ENCODE results near the gene RNF112.
"Not testable (repeated sequence)": the region's sequence is repeated elsewhere in the genome, so short reads cannot be mapped to it uniquely, and the experiment has no call there.

The RNF112 gene

GRCh38 chr17:19414396-19415280 is 3.6 kb downstream of the RNF112 start:
- no peak for DNase-seq

DNA sequence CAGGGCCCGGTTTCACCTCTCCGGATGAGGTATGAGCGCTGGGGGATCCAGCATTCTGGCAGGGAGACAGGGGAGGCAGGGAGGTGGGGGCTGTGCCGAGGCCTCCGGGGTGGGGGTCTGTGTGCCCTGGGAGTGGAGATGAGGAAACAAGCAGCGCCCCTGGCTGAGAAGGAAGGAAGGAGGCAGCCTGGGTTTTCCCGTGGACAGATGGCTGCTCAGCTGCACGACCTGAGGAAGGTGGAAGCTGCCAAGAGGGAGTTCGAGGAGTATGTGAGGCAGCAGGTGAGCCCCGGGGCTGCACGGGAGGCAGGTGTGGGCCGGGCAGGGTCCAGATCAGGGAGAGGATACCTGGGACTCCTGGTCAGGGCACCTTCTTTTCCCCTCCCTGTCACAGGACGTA is 4.3 kb downstream of the RNF112 start:
- no peak for DNase-seq

DNA sequence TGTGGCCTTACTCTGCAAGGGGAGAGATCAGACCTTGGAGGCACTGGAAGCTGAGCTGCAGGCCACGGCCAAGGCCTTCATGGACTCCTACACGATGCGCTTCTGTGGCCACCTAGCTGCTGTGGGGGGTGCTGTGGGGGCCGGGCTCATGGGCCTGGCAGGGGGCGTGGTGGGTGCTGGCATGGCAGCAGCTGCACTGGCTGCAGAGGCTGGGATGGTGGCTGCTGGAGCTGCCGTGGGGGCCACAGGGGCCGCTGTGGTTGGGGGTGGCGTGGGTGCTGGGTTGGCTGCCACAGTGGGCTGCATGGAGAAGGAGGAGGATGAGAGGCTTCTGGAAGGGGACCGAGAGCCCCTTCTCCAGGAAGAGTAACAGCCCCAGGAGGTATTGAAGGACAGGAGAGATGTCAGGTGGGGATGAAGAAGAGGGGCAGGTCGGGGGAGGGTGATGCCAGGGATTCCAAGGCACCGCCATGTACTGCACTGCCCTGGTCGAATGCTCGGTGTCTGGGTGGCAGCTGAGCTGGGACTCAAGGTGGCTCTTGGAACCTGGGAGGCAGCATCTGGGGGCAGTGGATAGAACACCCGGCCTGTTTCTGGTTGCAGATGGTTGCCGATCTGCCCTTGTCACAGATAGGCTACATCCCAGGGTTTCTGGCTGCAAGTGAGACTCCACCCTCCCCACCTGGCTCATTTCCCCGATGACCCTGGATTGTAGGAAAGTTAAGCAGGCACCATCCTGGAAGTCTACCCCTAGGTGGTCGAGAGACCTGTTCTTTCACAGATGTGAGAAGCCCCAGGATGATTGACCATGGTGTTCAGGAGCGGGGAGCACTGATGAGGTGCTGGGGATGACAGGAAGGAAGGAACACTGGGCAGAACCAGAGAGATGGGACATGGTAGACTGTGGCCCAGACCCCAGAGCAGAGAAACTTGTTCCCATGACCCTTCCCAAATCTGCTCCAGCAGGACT is 5.1 kb downstream of the RNF112 start:
- DNase-seq = no peak

- DNase-seq = no peak
Observed at GRCh38 chr17:19417611-19418010, 6.6 kb downstream of the RNF112 start.

GRCh38 chr17:19418251-19418992 is 7.4 kb downstream of the RNF112 start:
- DNase-seq = no peak

- DNase-seq = no peak
Observed at GRCh38 chr17:19421219-19421618, 10.2 kb downstream of the RNF112 start.

GRCh38 chr17:19421926-19422325 is 10.9 kb downstream of the RNF112 start:
- DNase-seq = no peak

- no peak for DNase-seq
Observed at GRCh38 chr17:19424934-19425868, 14.2 kb downstream of the RNF112 start.

DNA sequence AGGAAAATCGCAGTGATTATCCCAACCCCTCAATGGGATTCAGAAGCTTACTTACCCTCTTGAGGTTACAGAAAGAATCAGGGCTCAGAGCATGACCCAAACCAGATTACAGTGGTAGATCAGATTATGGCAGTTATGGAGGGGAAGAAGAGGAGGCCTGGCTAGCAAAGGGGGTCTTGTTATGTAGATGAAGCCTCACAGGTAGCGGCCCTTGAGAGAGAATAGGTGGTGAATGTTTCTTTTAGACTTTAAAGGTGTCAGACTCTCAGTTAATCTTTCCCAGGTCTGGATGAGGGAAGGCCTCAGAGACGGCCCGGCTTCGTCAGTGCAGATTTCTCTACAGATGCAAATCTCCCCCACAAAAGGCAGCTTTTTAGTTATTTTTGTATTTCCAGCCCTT is 15.6 kb downstream of the RNF112 start:
- no peak for DNase-seq

GRCh38 chr17:19431691-19432090 is 20.7 kb downstream of the RNF112 start:
- DNase-seq = no peak

- no peak for DNase-seq
Observed at GRCh38 chr17:19433255-19433654, 22.2 kb downstream of the RNF112 start.

DNA sequence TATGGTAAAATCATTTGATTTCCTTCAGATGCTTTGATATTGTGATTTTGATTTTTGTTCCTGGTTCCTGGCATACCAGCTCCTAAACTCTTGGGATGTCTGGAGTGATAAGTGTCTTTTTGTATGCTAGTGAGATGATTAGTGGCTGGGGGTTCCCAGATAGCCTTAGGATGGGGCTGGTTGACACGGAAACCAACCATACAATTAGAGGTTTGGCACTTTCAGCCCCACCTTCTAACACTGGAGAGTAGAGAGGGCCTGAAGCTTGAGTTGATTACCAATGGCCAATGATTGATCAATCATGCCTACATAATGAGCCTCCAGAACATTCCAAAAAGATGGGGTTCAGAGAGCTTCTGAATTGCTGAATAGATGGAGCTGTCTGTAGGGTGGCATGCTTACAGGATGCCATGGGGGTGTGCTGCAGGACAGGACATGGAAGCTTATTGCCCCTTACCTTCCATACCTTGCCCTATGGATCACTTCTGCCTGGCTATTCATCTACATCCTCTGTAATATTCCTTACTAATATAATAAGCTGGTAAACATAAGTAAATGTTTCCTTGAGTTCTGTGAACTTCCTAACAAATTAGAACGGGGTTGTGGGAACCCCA is 22.8 kb downstream of the RNF112 start:
- no peak for DNase-seq

GRCh38 chr17:19440421-19440820 is 29.4 kb downstream of the RNF112 start:
- no peak for DNase-seq

GRCh38 chr17:19441288-19441687 is 30.3 kb downstream of the RNF112 start:
- not testable (repeated sequence) for DNase-seq

- no peak for DNase-seq
Observed at GRCh38 chr17:19442731-19443130, 31.7 kb downstream of the RNF112 start.

- no peak for DNase-seq
Observed at GRCh38 chr17:19443148-19443547, 32.1 kb downstream of the RNF112 start.

DNA sequence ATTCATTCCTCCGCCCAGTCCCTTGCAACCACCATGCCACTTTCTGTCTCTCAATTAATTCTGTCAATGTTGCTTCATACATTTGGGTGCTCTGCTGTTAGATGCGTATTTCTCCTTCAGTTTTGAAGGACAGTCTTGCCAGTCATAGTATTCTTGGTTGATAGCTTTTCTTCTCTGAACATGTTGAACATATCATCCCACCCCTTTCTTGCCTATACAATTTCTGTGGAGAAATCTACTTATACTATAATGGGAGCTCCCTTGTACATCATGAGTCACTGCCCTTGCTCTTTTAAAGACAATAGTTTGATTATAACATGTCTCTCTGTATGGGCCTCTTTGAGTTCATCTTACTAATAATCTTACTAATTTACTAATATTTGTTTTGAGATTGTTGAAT is 34.1 kb downstream of the RNF112 start:
- DNase-seq = no peak

GRCh38 chr17:19446577-19446976 is 35.5 kb downstream of the RNF112 start:
- DNase-seq = not testable (repeated sequence)

- peak; percentile 70 for DNase-seq
Observed at GRCh38 chr17:19447085-19447583, 36.1 kb downstream of the RNF112 start.

- no peak for DNase-seq
Observed at GRCh38 chr17:19448341-19449268, 37.6 kb downstream of the RNF112 start.
